NCI-H2081 (cell line): ENCODE data around the gene SYTL3.
"Not testable (repeated sequence)": the region's sequence is repeated elsewhere in the genome, so short reads cannot be mapped to it uniquely, and the experiment has no call there.

Experiments
- DNase-seq, 2 experiments: peaks; one replicate each; lab custom pipeline; 2025; lab: John Stamatoyannopoulos, UW

SYTL3 gene

DNA sequence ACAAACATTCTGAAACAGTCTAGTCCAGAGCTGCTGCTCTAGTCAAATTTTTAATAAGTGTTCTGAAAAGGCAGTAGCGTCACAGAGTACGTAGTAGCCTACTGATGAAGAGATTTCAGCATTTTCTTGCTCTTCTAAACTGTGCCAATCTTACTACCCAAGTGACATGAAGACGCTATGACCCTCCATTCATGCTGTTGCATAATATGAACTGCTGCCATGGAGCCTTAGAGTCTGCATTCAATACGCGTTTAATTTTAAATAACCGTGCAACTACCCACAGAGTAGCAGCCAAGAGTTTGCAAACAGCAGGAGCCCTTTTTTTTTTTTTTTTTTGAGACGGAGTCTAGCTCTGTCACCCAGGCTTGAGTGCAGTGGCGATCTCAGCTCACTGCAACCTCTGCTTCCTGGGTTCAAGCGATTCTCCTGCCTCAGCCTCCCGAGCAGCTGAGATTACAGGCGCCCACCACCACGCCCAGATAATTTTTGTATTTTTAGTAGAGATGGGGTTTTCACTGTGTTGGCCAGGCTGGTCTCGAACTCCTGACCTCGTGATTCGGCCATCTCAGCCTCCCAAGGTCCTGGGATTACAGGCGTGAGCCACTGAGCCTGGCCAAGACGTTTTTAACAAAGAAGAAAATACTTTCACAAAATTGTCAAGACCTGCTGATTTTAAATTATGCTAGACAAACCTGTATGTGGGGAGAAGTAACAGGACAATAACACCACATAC lies 125.0 kb downstream of the SYTL3 start:
- no peak for DNase-seq

DNA sequence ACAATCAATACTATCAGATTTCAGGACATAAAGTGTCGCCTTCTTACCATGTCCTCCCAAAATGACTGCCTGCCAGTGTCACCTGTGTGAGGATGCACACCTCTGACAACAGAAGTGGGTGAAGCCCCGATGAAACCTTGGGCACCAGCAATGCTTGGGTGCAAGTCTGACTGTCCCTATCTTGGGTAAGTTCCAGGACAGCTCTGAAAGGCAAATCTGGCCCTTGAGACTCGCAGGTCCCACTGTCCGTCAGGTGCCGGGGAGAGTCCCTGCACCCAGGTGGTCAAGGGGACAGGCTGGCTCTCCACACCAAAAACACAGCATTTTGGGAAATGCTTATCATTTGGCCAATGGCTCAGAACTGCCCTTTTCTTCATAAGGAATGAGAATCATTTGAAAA lies 126.0 kb downstream of the SYTL3 start:
- DNase-seq, result no peak

DNA sequence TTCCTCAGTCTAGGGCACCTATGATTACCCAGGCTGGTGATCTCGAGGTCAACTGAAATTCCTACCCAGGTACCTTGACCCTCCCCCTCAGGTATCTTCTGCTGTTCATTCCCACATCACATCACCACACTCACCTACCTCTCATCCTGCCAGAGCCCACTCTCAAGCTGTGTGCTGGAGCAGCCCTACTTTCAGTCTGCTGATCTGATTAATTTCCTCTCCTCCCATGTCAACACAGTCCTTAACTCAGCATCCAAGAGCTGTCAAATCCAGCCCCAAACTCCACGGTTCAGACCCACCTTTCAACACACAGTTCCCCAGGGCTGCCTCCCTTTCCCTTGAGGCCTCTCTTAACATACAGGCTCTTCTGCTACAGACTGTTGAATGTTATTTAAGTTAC lies 126.9 kb downstream of the SYTL3 start:
- DNase-seq, result no peak

DNA sequence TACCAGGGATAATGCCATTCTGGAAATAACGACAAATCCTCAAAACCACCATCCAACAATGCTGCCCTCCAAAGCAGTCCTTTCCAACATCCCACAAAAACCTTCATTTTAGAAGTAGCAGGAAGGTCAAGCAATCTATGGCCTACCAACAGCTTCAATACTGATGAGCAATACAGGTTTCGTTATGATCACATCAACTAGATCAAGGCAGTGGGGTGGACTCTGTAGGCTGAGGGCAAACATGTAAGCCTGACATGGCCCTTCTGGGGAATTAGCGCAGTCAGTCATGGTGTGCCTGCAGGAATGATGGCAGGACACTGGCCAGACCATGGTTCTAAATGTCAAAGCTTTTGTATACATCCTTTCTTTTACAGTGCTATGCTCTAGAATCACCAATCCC lies 127.7 kb downstream of the SYTL3 start:
- DNase-seq, result no peak

DNA sequence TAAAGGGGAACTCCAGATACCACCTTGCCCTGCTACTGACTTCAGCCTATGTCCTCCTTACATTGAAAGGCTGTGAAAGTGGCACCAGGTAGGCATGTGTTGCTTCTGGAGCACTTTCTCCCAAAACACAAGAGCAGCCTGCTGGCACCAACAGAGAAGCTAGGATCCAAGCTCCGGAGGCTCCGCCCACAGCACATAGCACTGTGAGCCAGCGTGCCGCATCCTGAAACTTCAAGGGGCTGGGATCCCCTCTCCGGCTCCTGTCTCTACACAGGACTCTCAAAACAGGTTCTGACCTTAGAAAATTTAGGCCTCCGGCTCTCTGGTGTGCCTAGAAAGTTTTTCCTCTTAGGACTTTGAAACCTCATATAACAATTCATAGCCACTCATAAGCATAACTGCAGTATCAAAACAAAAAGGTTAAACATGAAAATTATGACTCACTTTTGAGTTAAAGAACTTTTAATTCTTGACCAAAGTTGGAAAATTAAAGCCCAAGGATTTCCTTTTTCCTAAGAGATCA lies 128.2 kb downstream of the SYTL3 start:
- DNase-seq, result no peak

DNA sequence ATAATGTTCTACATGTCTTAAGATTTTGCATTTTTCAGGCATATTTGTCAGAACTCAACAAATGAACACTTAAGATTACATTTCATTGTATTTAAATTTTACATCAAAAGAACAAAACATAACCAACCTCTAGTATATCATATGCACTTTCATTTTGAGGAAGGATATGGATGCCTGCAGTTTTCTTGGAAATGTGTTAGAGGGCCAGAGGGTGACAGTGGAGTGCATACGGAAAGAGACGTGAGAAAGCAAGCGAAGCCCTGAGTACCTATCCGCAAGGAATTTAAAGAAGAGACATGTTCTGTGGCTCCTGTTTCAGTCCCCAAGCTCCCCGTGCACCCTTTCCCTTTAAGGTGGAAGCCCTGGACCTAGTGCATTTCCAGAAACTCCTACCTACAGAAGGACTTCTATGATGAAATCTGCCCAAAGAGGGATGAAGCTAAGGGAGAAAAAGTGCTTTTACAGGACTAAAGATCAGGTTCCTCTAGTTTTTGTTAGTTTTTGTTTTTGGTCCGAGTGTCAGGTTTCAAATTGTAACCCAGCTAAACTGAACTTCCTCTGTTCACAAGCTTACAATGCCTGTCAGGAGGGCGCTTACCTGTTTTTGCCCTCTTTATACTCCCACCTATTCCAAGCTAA lies 130.5 kb downstream of the SYTL3 start:
- DNase-seq, result no peak

DNA sequence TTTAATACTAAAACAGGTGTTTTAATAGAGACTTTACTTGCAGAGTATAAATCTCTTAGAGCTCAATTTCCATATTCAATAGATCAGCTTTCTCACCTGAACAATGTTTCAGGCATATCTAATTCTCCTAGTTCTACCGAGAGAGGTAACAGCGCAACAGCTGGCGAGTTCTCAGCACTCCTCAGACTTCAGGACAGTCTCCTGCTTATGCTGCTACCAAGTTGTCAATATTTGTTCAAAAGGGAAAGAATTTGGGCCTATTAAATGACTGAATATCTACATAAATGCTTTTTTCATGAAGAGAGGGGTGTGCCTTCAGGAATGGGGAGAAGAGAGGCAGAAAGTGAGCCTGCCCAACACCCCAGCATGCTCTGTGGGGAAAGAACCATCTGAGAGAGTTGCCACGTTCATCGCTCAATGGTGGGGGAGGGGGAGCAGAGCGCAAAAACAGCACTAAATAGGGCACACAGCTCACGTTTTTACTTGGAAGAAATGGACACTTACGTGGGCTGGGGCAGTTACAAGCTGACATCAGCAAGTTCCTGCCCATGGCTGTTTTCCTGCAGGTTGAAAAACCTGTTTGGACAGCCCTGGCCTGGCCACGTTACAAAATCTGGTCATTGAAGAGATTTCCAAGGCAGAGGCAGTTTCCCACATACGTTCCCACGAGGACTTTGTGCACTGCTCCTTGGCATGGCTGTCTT lies 131.3 kb downstream of the SYTL3 start:
- no peak for DNase-seq

DNA sequence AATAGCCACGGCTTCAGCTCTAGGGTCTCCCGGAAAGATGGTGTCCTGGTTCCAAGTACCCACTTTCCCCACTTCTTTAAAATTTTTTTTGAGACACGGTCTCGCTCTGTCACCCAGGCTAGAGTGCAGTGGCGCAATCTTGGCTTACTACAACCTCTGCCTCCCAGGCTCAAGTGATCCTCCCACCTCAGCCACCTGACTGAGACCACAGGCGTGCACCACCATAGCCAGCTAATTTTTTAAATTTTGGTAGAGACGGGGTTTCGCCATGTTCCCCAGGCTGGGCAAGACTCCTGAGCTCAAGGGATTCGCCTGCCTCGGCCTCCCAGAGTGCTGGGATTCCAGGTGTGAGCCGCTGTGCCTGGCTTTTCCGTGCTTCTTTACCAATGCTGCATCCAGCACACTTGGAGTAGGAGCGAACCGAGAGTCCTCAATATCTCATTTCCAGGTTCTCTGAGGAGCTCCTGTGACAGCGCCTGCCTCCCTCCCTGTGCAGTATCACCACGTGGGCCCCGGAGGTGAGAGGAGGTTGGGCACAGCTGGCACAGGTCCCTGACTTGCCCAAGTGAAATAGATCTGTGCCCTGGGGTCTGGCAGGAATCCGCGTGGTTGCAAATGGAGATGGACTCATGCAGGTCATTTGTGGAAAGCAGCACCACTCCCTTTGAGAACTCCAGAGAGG lies 132.0 kb downstream of the SYTL3 start:
- no peak for DNase-seq

DNA sequence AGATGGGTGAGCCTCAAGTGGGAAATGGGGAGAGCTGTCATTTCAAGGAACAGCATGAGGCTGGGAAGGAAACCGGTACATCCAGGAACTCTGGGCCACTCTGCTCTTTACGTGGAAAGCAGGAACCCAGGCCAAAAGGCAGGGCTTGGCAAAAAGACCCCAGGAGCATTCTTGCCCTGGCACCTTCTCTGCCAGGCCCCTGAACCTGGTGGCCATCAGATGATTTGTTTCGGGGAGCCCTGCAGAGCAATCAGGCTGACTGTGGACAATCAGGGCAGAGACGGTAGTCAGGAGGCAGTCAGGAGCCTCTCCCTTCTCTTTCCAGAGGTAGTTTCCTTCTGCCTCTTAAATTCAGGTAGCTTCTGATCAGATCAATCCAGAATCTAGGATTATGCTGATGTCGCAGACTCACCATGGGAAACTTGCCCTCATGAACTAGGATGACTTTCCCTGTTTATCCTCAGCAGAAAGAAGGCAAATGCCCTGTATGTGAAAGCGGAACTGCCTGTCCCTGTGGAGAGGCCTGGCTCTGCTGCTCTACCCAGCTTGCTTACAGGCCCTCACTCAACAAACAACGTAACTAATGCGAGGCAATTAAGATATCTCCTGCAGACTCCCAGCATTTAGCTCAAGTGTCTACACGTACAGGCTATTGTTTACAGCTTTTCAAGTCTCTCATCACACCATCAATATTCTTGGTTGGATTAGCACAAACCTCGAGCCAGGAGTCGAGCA lies 132.7 kb downstream of the SYTL3 start:
- DNase-seq, result no peak

DNA sequence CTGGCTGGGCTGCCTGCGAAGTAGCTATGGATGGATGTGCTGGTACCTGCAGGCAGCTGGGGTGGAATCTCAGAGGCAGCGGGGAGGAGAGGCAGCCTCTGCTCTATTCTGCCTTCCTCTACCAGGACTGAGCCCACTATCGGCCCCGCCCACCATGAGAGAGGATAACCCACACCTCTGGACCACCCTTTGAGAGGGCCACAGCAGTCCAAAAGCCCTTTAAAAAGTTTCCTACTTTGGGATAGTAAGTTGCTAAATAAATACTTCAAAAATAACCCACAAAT lies 133.3 kb downstream of the SYTL3 start:
- no peak for DNase-seq

DNA sequence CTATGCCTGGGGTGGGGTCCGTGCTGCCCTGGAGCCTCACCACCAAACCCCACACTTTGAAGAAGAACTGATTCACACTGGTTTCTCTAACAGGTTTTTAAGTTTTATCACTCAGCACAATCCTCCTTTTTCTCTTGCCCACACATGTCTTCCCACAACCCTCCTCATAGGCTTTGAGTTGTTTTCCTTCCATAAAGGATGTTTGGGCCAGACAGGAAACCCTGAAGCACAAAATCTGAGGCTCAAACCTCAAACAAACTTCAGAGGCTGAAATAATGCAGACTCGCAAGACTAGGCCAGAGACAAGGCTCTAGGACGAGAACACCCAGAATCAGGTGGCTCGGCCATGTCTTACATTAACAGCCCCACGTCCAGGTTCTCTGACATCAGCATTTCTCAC lies 134.0 kb downstream of the SYTL3 start:
- no peak for DNase-seq

DNA sequence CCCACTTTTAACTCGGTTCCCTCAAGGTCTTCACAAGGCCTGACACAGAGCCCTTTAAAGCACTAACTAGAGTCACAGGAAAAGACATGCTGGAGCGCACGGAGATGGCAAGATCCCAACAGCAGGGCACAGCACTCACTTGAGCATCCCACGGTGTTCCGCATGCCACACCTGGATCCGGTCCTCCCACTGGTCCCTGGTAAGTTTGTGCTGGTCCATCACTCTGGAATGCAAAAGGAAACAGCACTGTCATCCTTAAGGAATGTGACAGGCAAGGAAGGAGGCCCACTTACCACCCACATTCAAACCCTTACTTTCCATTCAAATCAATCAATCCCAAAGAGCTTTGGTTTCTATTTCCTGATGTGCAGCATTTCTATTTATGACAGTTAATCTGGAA lies 134.7 kb downstream of the SYTL3 start:
- DNase-seq, result no peak

DNA sequence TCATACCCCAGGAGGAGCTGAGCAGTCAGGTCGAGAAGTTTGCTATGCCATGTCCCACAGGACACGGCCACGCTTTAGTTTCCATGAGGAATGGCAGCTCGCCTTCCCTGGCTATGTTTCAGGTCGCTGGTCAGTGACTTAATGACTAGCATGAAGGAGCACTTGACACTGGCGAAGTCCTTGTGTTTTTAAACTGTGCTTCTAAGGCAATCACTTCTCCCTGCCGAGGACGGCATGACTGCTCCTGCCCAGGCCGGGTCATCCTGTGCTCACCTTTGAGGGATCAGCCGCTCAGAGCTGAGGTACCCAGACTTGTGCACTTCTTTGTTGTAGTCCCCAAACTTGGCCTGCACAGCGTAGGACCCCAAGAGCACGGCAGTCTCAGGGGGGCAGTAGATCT lies 135.2 kb downstream of the SYTL3 start:
- DNase-seq, result no peak

DNA sequence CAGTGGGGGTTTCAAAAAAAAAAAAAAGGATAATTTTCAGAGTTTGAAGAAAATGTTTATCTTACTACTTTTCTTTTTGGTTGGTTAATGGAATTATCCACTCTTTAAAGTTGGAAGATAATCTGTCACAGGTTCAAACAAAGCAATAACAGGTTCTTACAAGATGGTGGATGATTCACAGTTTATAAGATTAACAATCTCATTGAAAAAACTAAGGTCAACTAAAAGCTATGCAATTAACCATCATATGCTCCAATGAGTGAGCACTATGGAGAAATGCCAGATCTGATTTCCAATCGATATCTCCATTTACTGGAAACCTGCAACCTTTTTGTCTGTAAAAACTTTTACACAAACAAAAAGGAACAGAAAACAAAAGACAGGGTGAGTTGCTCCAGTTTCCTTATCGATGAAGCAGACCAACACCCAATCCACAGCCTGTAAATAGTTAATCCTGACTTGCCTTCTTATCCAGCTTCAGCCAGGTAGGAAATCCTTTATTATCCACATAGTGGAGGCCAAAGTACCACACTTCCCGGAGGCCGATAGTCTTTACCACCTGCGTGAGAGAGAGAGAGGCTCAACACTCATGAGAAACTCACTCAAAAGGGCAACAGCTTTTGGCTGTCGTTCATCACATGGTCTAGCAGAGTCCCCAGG lies 136.9 kb downstream of the SYTL3 start:
- no peak for DNase-seq

DNA sequence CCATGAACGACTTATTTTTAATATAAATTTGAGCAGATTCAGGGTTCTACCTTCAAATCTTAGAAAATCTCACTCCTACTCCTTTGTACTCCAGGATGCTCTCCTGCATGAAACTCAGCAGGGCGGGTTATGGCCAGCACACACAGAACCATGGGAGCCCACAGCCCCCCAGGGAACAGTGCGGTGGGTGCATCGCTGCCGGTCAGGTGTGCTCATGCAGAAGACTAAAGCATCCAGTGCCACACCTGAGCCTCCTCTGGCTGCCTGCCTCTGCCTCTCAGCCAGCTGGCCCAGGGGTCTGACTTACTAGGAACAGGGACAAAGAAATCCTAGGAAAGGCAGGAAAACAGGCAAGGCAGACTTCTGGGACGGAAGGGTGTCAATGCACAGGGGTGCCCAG lies 137.5 kb downstream of the SYTL3 start:
- DNase-seq, result no peak

DNA sequence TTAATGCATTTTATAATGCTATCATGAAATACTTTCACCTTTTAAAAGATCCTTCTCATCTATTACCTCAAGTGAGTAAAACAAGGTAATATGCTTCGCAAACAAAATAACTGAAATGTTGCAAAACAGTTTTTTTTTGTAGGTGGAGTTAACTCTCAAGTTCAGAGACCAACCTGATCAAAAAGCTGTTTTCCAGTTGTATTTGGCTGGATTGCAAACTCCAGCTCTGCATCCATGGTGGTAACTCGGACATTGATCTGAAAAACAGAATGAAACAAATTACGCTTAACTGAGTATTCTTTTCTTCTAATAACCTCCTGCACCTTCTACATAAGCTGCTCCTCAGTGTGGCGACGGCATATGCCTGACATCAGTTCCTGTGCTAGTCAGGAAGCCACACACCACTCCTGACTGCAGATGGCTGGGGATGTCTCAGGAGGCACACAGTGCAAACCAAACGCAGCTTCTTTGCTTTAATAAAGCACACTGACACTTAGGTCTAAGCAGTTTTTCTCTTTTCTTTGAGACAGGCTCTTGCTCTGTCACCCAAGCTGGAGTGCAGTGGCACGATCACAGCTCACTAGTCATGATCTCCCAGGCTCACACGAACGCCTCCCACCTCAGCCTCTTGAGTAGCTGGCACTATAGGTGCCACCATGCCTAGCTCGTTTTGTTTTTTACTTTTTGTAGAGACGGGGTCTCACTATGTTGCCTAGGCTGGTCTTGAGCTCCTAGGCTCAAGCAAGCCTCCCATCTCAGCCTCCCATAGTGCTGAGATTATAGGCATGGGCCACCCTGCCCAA lies 139.5 kb downstream of the SYTL3 start:
- DNase-seq, result no peak

DNA sequence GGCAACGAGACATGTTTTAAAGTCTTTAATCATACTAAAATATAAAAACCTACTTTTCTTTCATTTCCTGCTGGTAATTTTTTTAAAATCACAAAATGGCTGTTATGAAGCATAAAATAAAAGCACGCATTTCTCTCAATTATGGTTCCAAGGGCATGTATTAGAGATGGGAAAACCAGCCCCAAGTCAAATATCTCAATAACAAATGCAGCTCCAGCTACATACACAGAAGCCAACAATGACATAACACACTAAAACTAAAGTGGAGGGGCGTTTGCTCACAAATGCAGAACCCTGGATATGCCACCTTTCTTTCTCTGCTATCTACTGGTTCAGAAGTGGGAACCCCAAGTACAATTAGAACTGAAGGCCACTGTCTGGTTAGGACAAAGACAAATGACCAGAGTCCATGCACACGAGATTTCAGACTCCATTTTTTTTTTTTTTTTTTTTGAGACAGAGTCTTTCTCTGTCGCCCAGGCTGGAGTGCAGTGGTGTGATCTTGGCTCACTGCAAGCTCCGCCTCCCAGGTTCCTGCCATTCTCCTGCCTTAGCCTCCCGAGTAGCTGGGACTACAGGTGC lies 141.5 kb downstream of the SYTL3 start:
- no peak for DNase-seq

DNA sequence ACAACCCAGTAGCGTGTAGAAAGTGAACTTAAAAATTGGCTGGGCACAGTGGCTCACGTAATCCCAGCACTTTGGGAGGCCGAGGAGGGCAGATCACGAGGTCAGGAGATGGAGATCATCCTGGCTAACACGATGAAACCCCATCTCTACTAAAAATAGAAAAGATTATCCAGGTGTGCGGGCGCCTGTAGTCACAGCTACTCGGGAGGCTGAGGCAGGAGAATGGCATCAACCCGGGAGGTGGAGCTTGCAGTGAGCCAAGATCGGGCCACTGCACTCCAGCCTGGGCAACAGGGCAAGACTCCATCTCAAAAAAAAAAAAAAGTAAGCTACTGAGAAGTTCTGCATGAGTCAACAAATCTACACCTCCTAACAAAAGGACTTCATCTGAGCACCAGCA lies 142.7 kb downstream of the SYTL3 start:
- not testable (repeated sequence) for DNase-seq

DNA sequence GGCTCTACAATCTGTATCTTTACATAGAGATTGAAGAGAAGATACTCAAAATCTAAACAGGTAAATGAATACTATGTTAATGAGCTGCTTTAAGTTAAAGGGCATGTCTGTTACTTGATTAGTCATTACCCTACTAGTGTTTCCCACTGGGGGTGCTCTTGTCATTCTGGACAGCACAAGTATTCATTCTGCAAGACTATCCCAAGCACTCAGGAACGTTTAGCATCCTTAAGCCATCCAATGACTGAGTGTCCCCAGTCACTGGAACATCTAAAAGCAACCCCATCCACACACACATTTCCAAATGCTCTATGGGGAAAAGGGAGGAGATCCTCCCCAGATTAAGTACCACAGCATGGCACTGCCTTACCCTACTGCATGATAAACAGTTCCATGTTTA lies 143.6 kb downstream of the SYTL3 start:
- DNase-seq, result no peak

DNA sequence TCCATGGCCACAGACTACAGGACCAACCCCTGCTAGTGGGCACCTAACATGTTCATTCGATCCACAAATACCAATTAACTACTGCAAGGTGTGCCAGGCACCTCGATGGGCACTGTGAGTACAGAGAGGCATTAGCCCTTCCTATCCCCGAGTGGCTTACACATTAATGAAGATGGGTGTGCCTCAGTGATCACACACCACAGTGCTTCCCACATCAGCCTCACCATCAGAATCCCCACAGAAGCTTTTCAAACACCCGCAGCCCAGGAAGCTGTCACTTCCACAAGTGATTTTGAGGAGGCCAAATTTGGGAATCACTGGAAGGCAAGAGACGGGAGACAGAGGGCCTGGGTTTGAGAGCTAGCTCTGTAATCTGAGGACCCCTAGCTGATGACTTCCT lies 145.7 kb downstream of the SYTL3 start:
- no peak for DNase-seq
